Gastroesophageal sphincter (tissue), 3 donors: Measurements from ENCODE around the gene UBL3.

Source experiments
- CTCF ChIP-seq, 4 experiments: fragments of 200-600 bp in 2 of 4; fragments of 450-650 bp in 2 of 4; sonication (generic) in 1 of 4; IDR thresholded peaks; one replicate each; pipeline ENCODE4 v1.5.1; 2017 to 2019; ENCODE audit warnings: antibody characterized with exemption in 4 of 4, mild to moderate bottlenecking in 2 of 4, moderate library complexity in 2 of 4
- POLR2A ChIP-seq, 2 donors: fragments of 450-650 bp; IDR thresholded peaks; one replicate each; pipeline ENCODE4 v1.6.1; 2017; ENCODE audit warnings: antibody characterized with exemption in 2 of 2, mild to moderate bottlenecking in 2 of 2, moderate library complexity in 1 of 2

DNA sequence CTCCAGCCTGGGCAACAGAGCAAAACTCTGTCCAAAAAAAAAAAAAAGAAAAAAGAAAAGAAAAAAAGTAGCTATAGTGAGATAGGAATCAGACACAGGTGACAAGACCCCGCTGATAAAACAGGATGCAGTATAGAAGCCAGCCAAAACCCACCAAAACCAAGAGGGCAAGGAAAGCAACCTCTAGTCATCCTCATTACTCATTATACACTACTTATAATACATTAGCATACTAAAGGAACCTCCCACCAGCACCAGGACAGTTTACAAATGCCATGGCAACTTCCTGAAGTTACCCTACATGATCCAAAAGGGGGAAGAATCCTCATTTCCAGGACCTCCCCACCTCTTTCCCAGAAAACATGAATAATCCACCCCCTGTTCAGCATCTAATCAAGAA is 35.6 kb upstream of the UBL3 start:
- TF ChIP-seq CTCF (IDR thresholded peaks at IDR 0.05): no peak
- TF ChIP-seq POLR2A (IDR thresholded peaks at IDR 0.05): no peak
